ENCODE results near the gene TRUB1.
A peak's percentile ranks its signal among the peaks of the same experiment; 100 is the strongest.
"Not testable (repeated sequence)": the region's sequence is repeated elsewhere in the genome, so short reads cannot be mapped to it uniquely, and the experiment has no call there.

The TRUB1 gene

DNA sequence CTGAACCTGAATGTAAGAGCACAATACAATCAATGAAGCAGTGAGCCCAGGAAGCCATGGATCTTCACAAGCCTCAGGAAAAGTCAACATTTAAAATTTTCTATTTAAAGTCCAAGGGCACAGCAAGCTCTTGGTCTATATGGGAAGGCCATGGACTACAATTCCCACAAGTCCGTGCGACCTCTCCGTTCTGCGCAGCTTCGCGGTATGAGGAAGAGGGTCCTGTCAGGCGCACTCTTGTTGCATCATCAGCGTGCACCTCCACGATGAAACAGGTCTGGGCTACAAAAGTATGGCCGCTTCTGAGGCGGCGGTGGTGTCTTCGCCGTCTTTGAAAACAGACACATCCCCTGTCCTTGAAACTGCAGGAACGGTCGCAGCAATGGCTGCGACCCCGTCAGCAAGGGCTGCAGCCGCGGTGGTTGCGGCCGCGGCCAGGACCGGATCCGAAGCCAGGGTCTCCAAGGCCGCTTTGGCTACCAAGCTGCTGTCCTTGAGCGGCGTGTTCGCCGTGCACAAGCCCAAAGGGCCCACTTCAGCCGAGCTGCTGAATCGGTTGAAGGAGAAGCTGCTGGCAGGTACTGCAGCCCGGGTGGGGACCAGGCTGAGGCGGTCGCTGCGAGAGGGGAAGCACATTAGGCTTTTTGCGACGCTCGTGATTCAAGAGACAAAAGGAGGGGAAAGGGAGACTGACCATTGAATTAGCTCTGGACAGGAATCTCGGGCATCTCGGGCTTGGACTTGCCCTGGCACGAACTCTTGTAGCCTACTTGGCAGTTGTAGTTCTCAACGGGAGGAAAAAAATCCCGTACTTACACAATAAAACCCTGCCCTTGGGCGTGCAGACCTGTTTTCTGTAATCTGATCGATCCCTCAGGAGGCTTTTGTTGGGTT lies at the start of gene TRUB1:
Gene TRUB1, plus strand, starts transcription at position 234 of the 894 bp plus-strand sequence. Its CDS starts 59 bp downstream, at position 293.
- peak; percentile 92 for DNase-seq

GRCh38 chr10:114893251-114893650 lies 44.7 kb upstream of the TRUB1 start:
- no peak for DNase-seq

DNA sequence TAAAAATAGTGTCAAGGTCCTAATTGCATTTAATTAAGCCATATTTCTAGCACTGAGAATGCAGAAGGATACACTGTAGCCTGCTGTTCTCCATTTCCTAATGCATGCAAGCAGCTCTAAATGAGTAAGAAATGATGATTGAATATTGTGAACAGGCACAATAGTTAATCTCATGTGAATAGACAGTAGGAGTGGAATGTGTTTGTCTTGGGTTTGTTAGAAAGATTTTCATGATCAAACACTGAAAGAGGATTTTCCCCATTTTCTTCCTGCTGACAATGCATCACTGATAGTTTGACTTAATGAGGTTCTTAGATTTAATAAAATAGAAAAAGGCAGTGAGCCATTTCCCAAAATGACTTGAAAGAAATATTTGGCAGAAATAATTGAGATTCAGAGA lies 43.1 kb upstream of the TRUB1 start:
- no peak for DNase-seq

DNA sequence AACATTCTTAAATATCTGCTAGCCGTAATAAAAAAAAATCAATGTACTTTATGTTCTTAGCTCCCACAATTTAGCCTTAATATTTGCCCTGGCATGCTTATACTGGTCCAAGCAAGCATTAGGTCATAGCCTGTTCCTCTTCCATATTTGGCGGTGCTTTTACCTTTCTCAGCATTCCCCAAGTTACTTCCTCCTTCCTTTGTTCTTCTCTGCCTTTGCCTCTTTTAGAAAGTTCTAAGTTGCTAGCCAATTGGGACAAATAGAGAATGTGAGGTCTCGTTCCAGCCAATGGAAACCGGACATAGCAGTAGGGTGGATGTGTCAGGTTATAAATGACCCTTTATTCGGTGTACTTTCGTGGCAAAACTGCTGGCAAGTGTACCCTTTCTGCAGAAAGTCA lies 41.0 kb upstream of the TRUB1 start:
- DNase-seq = not testable (repeated sequence)

GRCh38 chr10:114897593-114897992 lies 40.4 kb upstream of the TRUB1 start:
- DNase-seq = no peak

- DNase-seq = no peak
Measured at GRCh38 chr10:114899982-114900381, 38.0 kb upstream of the TRUB1 start.

- DNase-seq = no peak
Measured at GRCh38 chr10:114900658-114901057, 37.3 kb upstream of the TRUB1 start.

DNA sequence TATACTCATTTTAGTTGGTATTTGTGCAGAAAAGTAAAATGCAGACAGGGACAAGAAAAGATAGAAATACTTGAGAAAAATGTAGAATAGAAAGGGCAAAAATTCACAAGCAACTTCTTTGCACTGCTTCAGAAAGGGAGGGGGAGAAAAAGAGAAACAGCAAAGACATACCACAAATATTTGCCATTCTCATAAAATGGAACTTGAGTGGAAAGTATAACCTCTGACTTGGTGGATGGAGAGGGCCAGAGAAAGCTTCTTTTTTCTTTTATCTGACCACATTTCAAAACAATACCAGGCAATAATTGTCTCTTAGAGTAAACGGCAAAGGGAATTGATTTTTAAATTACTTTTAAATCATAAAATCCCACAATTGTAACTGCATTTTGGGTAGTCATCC lies 35.8 kb upstream of the TRUB1 start:
- DNase-seq = no peak

GRCh38 chr10:114905450-114905849 lies 32.5 kb upstream of the TRUB1 start:
- no peak for DNase-seq

GRCh38 chr10:114906981-114907380 lies 31.0 kb upstream of the TRUB1 start:
- no peak for DNase-seq

DNA sequence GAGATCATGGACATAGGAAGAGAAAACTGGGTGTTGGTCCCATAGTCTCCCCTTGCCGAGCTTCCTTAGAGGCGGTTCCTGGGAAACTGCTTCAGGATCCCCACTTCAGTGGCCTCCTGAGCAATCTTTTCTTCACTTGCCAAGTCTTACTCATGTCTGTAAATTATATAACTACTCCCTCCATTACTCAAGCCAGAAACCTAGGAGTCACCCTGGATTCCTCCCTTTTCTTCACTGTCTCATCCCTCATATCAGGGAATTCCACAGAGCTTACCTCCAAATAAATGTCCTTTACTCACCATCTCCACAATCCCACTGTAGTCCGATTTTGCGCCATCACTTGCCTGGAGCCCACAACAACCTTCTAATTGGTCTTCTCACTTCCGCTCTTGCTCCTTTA lies 29.1 kb upstream of the TRUB1 start:
- no peak for DNase-seq

GRCh38 chr10:114911052-114911711 lies 26.8 kb upstream of the TRUB1 start:
- DNase-seq = no peak

- no peak for DNase-seq
Measured at GRCh38 chr10:114911801-114912469, 26.1 kb upstream of the TRUB1 start.

DNA sequence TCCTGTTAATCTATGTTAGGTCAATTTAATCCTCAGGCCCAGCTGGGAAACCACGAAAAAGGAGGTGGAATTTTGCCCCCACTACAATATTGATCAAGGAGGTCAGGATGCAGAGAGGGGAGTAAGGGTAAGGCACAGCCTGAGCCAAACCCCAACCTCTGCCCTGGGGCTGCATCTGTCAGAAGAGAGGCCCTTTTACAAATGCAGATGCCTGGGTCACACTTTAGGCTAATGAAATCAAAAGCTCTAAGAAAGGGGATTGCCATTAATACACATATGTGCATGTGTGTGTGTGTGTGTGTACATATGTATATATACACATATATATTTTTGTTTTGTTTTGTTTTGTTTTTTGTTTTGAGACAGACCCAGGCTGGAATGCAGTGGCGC lies 25.5 kb upstream of the TRUB1 start:
- no peak for DNase-seq

DNA sequence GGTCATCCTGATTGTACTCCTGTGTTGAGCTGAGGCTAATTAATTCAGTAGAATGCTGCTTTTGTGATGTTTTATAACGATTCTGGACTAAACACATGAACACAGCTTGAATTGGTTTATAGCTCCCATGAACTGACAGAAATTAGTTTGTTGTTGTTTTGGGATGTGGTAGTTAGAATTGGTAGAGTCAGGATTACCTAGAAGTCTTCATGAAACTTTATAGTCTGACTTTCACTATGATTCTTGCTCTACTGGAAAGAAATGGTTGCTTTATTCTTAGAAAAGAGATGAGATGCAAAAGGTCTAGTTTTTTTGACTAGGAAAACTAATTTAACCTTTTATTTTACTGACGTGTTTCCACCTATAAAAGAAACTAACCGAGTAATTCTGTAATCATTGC lies 23.4 kb upstream of the TRUB1 start:
- DNase-seq = no peak

- DNase-seq = no peak
Measured at GRCh38 chr10:114915294-114915693, 22.7 kb upstream of the TRUB1 start.

DNA sequence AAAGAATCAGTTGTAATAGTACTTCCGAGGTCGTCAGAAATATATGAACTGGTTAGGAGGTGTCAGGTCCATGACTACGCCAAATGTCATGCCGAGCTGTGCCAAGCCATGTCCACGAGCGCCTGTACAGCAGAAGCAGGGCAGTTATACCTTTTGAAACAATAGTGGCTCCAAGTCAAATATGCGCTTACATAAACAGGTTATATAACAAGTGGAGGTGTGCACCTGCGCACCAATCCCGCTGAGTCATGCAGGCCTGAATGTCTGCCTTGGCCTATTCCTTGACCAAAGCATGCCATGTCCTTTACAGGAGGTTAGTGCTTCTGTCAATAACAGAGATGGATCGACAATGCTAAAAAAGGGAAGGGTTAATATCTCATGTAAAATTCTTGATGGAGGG lies 21.3 kb upstream of the TRUB1 start:
- DNase-seq = no peak

DNA sequence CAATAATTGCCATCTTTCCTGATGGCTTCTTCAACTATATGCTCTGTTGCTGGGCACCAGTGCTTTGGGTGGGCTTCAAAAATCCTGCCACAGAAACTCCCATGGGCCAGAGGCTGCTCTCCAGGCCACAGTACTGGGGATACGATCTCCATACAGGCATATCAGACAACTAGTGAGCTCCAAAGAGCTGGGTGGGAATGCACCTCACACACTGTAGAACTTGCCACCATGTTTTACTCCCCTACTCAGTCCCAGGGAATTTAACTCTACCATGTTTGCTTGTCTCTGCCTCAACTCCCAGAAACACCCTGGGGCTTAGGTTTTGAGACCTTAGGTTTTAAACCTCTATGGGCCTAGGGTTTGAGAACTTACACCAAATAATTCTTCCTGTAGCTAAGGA lies 20.5 kb upstream of the TRUB1 start:
- no peak for DNase-seq

GRCh38 chr10:114917927-114918672 lies 19.9 kb upstream of the TRUB1 start:
- no peak for DNase-seq

GRCh38 chr10:114920459-114920858 lies 17.5 kb upstream of the TRUB1 start:
- DNase-seq = no peak

DNA sequence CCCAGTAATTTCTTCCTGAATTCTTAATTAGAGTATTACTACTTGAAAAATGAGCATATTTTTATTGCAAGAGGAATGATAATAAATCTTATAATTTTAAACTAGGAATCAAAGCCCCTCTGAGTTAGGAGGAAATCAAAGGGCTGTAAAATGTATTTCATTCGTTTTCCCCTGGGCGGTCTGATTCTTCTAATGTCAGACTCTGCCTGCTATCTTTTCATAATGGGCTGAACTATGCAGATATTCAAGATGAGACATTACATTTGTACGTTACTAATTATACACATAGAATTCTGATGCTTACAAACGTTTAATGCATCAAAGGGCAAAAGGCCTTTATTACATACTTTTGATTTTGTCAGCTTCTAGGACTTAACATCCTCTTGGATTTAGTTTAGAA lies 16.0 kb upstream of the TRUB1 start:
- no peak for DNase-seq

DNA sequence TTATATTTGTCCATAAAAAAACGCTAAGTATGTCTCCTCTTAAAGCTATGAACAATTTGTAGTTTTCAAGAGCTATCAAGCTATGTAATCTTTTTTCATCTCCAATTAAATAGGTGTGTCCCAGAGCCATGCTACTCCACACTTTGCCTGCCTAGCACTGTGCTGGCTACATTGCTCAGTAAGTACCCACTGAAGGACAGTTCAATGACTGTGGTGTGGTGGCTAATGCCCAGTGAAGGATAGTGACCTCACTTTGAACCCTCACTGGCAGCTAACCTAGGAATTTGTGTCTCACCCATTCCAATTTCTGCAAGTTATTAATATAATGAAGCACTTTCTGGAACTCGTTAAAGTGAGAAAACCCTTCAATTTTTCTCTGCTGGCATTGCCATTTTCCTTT lies 14.4 kb upstream of the TRUB1 start:
- DNase-seq = no peak

Data from CD4-positive, alpha-beta T cell treated with Interleukin-21 for 1 hour (primary cell).